Type B pancreatic cell (in vitro differentiated cells): ENCODE measurements around the gene GPR39. TPM values are rescaled to one million over a fixed set of nuclear protein-coding genes. Genes with fewer than 3 reads are reported as not detected.

Experiments used
- DNase-seq: peaks from one replicate; pipeline ENCODE4 v3.0.0; 2021; ENCODE audit warnings: mixed read lengths; ENCODE audit not compliant: unreplicated experiment; ENCODE audit errors: extremely low spot score
- H3K27ac Mint-ChIP-seq: 2 replicates; pipeline ENCODE4 v1.8.0; 2021; ENCODE audit warnings: mild to moderate bottlenecking, mixed read lengths
- H3K27me3 Mint-ChIP-seq: 2 replicates; pipeline ENCODE4 v1.8.0; 2021; ENCODE audit warnings: mixed read lengths
- H3K36me3 Mint-ChIP-seq: 2 replicates; pipeline ENCODE4 v1.8.0; 2021; ENCODE audit warnings: mixed read lengths
- H3K4me1 Mint-ChIP-seq: one replicate; pipeline ENCODE4 v1.8.0; 2021; ENCODE audit warnings: mixed read lengths; ENCODE audit not compliant: unreplicated experiment
- H3K4me3 Mint-ChIP-seq: 2 replicates; pipeline ENCODE4 v1.8.0; 2021; ENCODE audit warnings: mild to moderate bottlenecking, mixed read lengths
- H3K9me3 Mint-ChIP-seq: 2 replicates; pipeline ENCODE4 v1.8.0; 2021; ENCODE audit warnings: mixed read lengths
- CTCF ChIP-seq: fragments of 200-600 bp; sonication (generic); conservative IDR thresholded peaks from 2 replicates; pipeline ENCODE4 v1.5.0; 2021; ENCODE audit warnings: antibody characterized with exemption, mild to moderate bottlenecking
- total RNA-seq: library from RNA; stranded (reverse); gene quantifications from 2 replicates; pipeline ENCODE4 v1.2.1, GENCODE V29; 2021; ENCODE audit warnings: low replicate concordance

GPR39 gene
- total RNA-seq, 1 donor from 2014 or later = 4.1 TPM

GRCh38 chr2:132627536-132627935 is 210.9 kb downstream of the GPR39 start:
- no peak for DNase-seq
- Mint-ChIP-seq H3K36me3 (no peaks in the 10 kb centered on the region), H3K4me1 (peaks cover 6% of the 10 kb centered on the region), H3K9me3 (no peaks in the 10 kb centered on the region), H3K27ac (no peak overlapping the region), H3K4me3 (no peak overlapping the region), H3K27me3 (no peaks in the 10 kb centered on the region)
- no peak for TF ChIP-seq CTCF

- DNase-seq = no peak
- no peak overlapping the region for H3K27ac Mint-ChIP-seq
- peaks cover 7% of the 10 kb centered on the region for H3K4me1 Mint-ChIP-seq
- no peaks in the 10 kb centered on the region for H3K36me3 Mint-ChIP-seq
- no peaks in the 10 kb centered on the region for H3K9me3 Mint-ChIP-seq
- no peaks in the 10 kb centered on the region for H3K27me3 Mint-ChIP-seq
- no peak for TF ChIP-seq CTCF
- H3K4me3 Mint-ChIP-seq = no peak overlapping the region
Observed at GRCh38 chr2:132632000-132632649, 215.5 kb downstream of the GPR39 start.

- no peak for DNase-seq
- Mint-ChIP-seq H3K4me3 (no peak overlapping the region), H3K4me1 (peaks cover 7% of the 10 kb centered on the region), H3K27ac (no peak overlapping the region), H3K9me3 (no peaks in the 10 kb centered on the region), H3K27me3 (no peaks in the 10 kb centered on the region), H3K36me3 (no peaks in the 10 kb centered on the region)
- TF ChIP-seq CTCF = no peak
Observed at GRCh38 chr2:132633635-132634034, 217.0 kb downstream of the GPR39 start.

GRCh38 chr2:132636346-132636745 is 219.7 kb downstream of the GPR39 start:
- Mint-ChIP-seq H3K9me3 (no peaks in the 10 kb centered on the region), H3K4me3 (no peak overlapping the region), H3K4me1 (peaks cover 15% of the 10 kb centered on the region), H3K36me3 (no peaks in the 10 kb centered on the region), H3K27me3 (no peaks in the 10 kb centered on the region), H3K27ac (no peak overlapping the region)
- no peak for DNase-seq
- no peak for TF ChIP-seq CTCF

- H3K9me3 Mint-ChIP-seq = no peaks in the 10 kb centered on the region
Observed at GRCh38 chr2:132638313-132639040, 221.9 kb downstream of the GPR39 start.

More at GRCh38 chr2:132638313-132639040, 221.9 kb downstream of the GPR39 start:
- DNase-seq = no peak
- Mint-ChIP-seq H3K27me3 (no peaks in the 10 kb centered on the region), H3K27ac (no peak overlapping the region), H3K4me3 (no peak overlapping the region), H3K4me1 (peaks cover 18% of the 10 kb centered on the region), H3K36me3 (no peaks in the 10 kb centered on the region)
- TF ChIP-seq CTCF = no peak
